Neural cell (in vitro differentiated cells): ENCODE measurements around the gene CMTM5. TPM values are rescaled to one million over a fixed set of nuclear protein-coding genes. Genes with fewer than 3 reads are reported as not detected.

ENCODE experiments used
- H2AFZ ChIP-seq: fragments of 200-600, 300-800 bp; sonication (generic), shearing (Covaris generic); 2 replicates; pipeline ENCODE4 v1.6.0; 2014; ENCODE audit warnings: low read depth, mild to moderate bottlenecking, antibody characterized with exemption, low read length, moderate library complexity
- H3F3A ChIP-seq: fragments of 200-600 bp; shearing (Covaris generic); 2 replicates; pipeline ENCODE4 v1.6.1; 2016; ENCODE audit warnings: mild to moderate bottlenecking, moderate library complexity, mixed read lengths, antibody characterized with exemption, low read length; ENCODE audit not compliant: insufficient read depth, poor library complexity, severe bottlenecking
- H3K27ac ChIP-seq: fragments of 200-600, 300-800 bp; sonication (generic), shearing (Covaris generic); 2 replicates; pipeline ENCODE4 v1.5.1; 2014; ENCODE audit warnings: mild to moderate bottlenecking, low read length, moderate library complexity
- H3K27me3 ChIP-seq: fragments of 300-800, 200-600 bp; sonication (generic), shearing (Covaris generic); 2 replicates; pipeline ENCODE4 v1.6.0; 2014; ENCODE audit warnings: mild to moderate bottlenecking, low read depth, low read length, moderate library complexity; ENCODE audit not compliant: insufficient read depth
- H3K36me3 ChIP-seq: fragments of 300-800, 200-600 bp; sonication (generic), shearing (Covaris generic); 2 replicates; pipeline ENCODE4 v1.5.1; 2014; ENCODE audit warnings: mild to moderate bottlenecking, antibody characterized with exemption, low read length, moderate library complexity; ENCODE audit not compliant: insufficient read depth
- H3K4me2 ChIP-seq: fragments of 300-800, 200-600 bp; sonication (generic), shearing (Covaris generic); 2 replicates; pipeline ENCODE4 v1.6.0; 2014; ENCODE audit warnings: mild to moderate bottlenecking, low read length
- H3K4me3 ChIP-seq: fragments of 300-800, 200-600 bp; sonication (generic), shearing (Covaris generic); 2 replicates; pipeline ENCODE4 v1.5.1; 2014; ENCODE audit warnings: mild to moderate bottlenecking, low read length, moderate library complexity
- H3K79me2 ChIP-seq: fragments of 200-600 bp; shearing (Covaris generic); replicated peaks from 2 replicates; pipeline ENCODE4 v1.6.0; 2014; ENCODE audit warnings: mild to moderate bottlenecking, low read length, moderate library complexity; ENCODE audit not compliant: insufficient read depth
- H3K9ac ChIP-seq: fragments of 300-800, 200-600 bp; sonication (generic), shearing (Covaris generic); 2 replicates; pipeline ENCODE4 v1.6.1; 2016; ENCODE audit warnings: mild to moderate bottlenecking, low read length, mixed read lengths
- H3K9me2 ChIP-seq: fragments of 200-600 bp; shearing (Covaris generic); 2 replicates; pipeline ENCODE4 v1.6.1; 2016; ENCODE audit warnings: mild to moderate bottlenecking, low read length, mixed read lengths; ENCODE audit not compliant: insufficient read depth
- H3K9me3 ChIP-seq: fragments of 200-600, 300-800 bp; sonication (generic), shearing (Covaris generic); 2 replicates; pipeline ENCODE4 v1.6.1; 2016; ENCODE audit warnings: mild to moderate bottlenecking, mixed run types, low read length, moderate library complexity, mixed read lengths
- H4K20me1 ChIP-seq: fragments of 200-600 bp; shearing (Covaris generic); 2 replicates; pipeline ENCODE4 v1.6.1; 2016; ENCODE audit warnings: mild to moderate bottlenecking, mixed run types; ENCODE audit not compliant: insufficient read depth
- CTCF ChIP-seq: fragments of 450-650 bp; IDR thresholded peaks from 2 replicates; pipeline ENCODE4 v1.5.1; 2014; ENCODE audit warnings: antibody characterized with exemption, mild to moderate bottlenecking, moderate library complexity; ENCODE audit not compliant: poor library complexity, severe bottlenecking
- EP300 ChIP-seq: fragments of 450-650 bp; conservative IDR thresholded peaks from 2 replicates; pipeline ENCODE4 v1.6.1; 2014; ENCODE audit warnings: antibody characterized with exemption, mild to moderate bottlenecking, moderate library complexity; ENCODE audit not compliant: poor library complexity, severe bottlenecking
- EZH2 ChIP-seq: fragments of 200-600, 300-800 bp; shearing (Covaris generic), sonication (generic); IDR thresholded peaks from 2 replicates; pipeline ENCODE4 v1.6.1; 2014; ENCODE audit warnings: antibody characterized with exemption, low read length, borderline replicate concordance, mild to moderate bottlenecking; ENCODE audit not compliant: insufficient read depth, poor library complexity, severe bottlenecking
- MXI1 ChIP-seq: fragments of 450-650 bp; conservative IDR thresholded peaks from 2 replicates; pipeline ENCODE4 v1.6.1; 2014; ENCODE audit warnings: antibody characterized with exemption, mild to moderate bottlenecking; ENCODE audit not compliant: poor library complexity, severe bottlenecking
- POLR2AphosphoS5 ChIP-seq: IDR thresholded peaks from 2 replicates; pipeline ENCODE4 v1.6.1; 2012
- RAD21 ChIP-seq: fragments of 450-650 bp; conservative IDR thresholded peaks from 2 replicates; pipeline ENCODE4 v1.6.1; 2014; ENCODE audit warnings: antibody characterized with exemption, mild to moderate bottlenecking, moderate library complexity
- SMC3 ChIP-seq: fragments of 450-650 bp; conservative IDR thresholded peaks from 2 replicates; pipeline ENCODE4 v1.6.1; 2014; ENCODE audit warnings: antibody characterized with exemption, mild to moderate bottlenecking, moderate library complexity; ENCODE audit not compliant: poor library complexity
- TAF1 ChIP-seq: IDR thresholded peaks from 2 replicates; pipeline ENCODE4 v1.6.1; 2012; ENCODE audit warnings: low read depth
- polyA plus RNA-seq: library from polyadenylated mRNA; depleted of rRNA; stranded (reverse); fragments of >200 nt; gene quantifications from 2 replicates; pipeline ENCODE4 v1.2.3, GENCODE V29; 2014
- TF ChIP-seq, protein P1 (sequence below): IDR thresholded peaks from 2 replicates; pipeline ENCODE4 v1.6.1; 2012; ENCODE audit warnings: borderline replicate concordance

Gene CMTM5
- polyA plus RNA-seq, 1 donor from 2014 or later = not detected

DNA sequence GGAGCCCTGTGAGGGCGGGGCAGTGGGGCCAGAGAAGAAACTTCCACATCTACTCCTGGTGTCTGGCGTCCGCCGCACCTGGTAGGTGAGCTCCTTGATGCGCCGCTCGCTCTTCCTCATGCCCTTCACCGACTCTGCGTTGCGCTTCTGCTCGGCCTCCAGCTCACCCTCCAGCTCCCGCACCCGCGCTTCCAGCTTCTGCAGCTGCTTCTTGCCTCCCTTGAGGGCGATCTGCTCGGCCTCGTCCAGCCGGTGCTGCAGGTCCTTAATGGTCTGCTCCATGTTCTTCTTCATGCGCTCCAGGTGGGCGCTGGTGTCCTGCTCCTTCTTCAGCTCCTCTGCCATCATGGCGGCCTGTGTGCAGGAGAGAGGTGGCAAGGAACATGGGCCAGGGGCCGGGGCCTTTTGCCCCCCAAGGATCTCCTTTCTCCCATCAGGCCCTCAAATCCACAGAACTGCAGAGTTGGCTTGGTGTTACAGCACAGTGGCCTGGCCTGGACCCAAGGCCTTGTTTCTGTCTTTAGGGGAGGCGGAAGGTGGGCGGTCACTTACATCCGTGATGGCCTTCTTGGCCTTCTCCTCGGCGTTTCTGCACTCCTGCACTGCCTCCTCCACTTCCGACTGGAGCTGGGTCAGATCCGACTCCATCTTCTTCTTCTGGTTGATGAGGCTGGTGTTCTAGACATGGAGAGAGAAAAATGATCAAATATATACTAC lies 7.7 kb downstream of the CMTM5 start:
- H3K79me2 ChIP-seq = no peaks in the 10 kb centered on the region
- H3K4me2 ChIP-seq = no peak overlapping the region
- no peak overlapping the region for H3K4me3 ChIP-seq
- no peaks in the 10 kb centered on the region for H3K9me3 ChIP-seq
- H3K36me3 ChIP-seq = no peaks in the 10 kb centered on the region
- H3K9ac ChIP-seq = no peak overlapping the region
- H4K20me1 ChIP-seq = no peaks in the 10 kb centered on the region
- H3K27ac ChIP-seq = no peak overlapping the region
- TF ChIP-seq TAF1 = no peak
- no peak for TF ChIP-seq EZH2
- TF ChIP-seq POLR2AphosphoS5 = no peak
- TF ChIP-seq EP300 = no peak
- no peak for TF ChIP-seq MXI1
- no peak for TF ChIP-seq RAD21
- no peak for TF ChIP-seq CTCF
- TF ChIP-seq, protein P1, sequence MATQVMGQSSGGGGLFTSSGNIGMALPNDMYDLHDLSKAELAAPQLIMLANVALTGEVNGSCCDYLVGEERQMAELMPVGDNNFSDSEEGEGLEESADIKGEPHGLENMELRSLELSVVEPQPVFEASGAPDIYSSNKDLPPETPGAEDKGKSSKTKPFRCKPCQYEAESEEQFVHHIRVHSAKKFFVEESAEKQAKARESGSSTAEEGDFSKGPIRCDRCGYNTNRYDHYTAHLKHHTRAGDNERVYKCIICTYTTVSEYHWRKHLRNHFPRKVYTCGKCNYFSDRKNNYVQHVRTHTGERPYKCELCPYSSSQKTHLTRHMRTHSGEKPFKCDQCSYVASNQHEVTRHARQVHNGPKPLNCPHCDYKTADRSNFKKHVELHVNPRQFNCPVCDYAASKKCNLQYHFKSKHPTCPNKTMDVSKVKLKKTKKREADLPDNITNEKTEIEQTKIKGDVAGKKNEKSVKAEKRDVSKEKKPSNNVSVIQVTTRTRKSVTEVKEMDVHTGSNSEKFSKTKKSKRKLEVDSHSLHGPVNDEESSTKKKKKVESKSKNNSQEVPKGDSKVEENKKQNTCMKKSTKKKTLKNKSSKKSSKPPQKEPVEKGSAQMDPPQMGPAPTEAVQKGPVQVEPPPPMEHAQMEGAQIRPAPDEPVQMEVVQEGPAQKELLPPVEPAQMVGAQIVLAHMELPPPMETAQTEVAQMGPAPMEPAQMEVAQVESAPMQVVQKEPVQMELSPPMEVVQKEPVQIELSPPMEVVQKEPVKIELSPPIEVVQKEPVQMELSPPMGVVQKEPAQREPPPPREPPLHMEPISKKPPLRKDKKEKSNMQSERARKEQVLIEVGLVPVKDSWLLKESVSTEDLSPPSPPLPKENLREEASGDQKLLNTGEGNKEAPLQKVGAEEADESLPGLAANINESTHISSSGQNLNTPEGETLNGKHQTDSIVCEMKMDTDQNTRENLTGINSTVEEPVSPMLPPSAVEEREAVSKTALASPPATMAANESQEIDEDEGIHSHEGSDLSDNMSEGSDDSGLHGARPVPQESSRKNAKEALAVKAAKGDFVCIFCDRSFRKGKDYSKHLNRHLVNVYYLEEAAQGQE = no peak
- TF ChIP-seq SMC3 = no peak
- H2AFZ ChIP-seq = no peak overlapping the region
- H3K9me2 ChIP-seq = no peaks in the 10 kb centered on the region
- H3K27me3 ChIP-seq = no peaks in the 10 kb centered on the region
- no peaks in the 10 kb centered on the region for H3F3A ChIP-seq

DNA sequence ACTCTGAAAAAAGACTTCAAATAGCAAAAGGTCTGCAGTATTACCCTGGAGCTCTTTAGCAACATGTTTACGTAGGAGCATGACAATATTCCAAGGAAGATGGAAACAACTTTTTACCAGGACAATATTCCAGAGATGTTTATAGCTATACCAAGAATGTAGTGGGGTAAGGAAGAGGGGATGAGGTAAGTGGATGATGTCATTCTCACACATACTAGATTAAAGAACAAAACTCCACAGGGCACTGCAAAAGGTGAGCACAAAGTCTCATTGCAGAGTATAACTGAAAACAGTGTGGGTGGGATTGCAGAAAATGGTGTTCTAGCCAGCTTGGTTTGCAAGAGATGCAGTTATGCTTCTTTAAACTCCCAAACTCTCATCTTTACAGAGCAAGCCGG lies 8.4 kb downstream of the CMTM5 start:
- no peak overlapping the region for H2AFZ ChIP-seq
- H3K27me3 ChIP-seq = no peaks in the 10 kb centered on the region
- no peaks in the 10 kb centered on the region for H3F3A ChIP-seq
- no peak overlapping the region for H3K4me2 ChIP-seq
- no peaks in the 10 kb centered on the region for H3K9me2 ChIP-seq
- no peak for TF ChIP-seq CTCF
- no peak for TF ChIP-seq EZH2
- no peak for TF ChIP-seq EP300
- TF ChIP-seq MXI1 = no peak
- TF ChIP-seq SMC3 = no peak
- TF ChIP-seq, protein P1 = no peak
- TF ChIP-seq TAF1 = no peak
- no peak for TF ChIP-seq RAD21
- no peak for TF ChIP-seq POLR2AphosphoS5
- no peaks in the 10 kb centered on the region for H4K20me1 ChIP-seq
- no peaks in the 10 kb centered on the region for H3K79me2 ChIP-seq
- no peak overlapping the region for H3K27ac ChIP-seq
- H3K4me3 ChIP-seq = no peak overlapping the region
- no peaks in the 10 kb centered on the region for H3K9me3 ChIP-seq
- H3K9ac ChIP-seq = no peak overlapping the region
- H3K36me3 ChIP-seq = no peaks in the 10 kb centered on the region
